ENCODE results near the gene PSME3.

GRCh38 chr17:42830971-42831370, 2.2 kb upstream of the PSME3 start:
- no peak for TF ChIP-seq CTCF (IDR thresholded peaks at IDR 0.05; ENCODE audit: poor library complexity)
- no peak for TF ChIP-seq EZH2phosphoT487 (IDR thresholded peaks at IDR 0.05; ENCODE audit: low read depth, severe bottlenecking, unreplicated experiment)
- TF ChIP-seq EZH2 (IDR thresholded peaks at IDR 0.05; ENCODE audit: borderline replicate concordance) = no peak
